ENCODE results near the gene MARK3.

DNA sequence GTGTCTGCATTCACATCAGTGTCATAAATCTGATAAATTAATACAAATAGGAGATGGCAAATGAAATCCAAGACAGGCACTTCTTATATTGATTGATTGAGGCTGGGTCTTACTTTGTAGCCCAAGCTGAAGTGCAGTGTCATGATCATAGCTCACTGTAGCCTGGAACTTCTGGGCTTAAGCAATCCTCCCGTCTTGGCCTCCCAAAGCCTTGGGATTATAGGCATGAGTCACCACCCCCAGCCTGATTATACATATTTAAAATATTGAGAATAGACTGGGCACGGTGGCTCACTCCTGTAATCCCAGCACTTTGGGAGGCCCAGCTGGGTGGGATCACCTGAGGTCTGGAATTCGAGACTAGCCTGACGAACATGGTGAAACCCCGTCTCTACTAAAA, 51.3 kb downstream of the MARK3 start:
- TF ChIP-seq ARNT (IDR thresholded peaks at IDR 0.05) (no peak), SUZ12 (IDR thresholded peaks at IDR 0.05) (no peak), ZNF384 (IDR thresholded peaks at IDR 0.05) (no peak), LEF1 (IDR thresholded peaks at IDR 0.05; ENCODE audit: borderline replicate concordance) (no peak), FOXK2 (IDR thresholded peaks at IDR 0.05) (no peak), NFRKB (IDR thresholded peaks at IDR 0.05) (no peak), FOXM1 (IDR thresholded peaks at IDR 0.05; ENCODE audit: borderline replicate concordance) (no peak)
- TF ChIP-seq, protein P1, sequence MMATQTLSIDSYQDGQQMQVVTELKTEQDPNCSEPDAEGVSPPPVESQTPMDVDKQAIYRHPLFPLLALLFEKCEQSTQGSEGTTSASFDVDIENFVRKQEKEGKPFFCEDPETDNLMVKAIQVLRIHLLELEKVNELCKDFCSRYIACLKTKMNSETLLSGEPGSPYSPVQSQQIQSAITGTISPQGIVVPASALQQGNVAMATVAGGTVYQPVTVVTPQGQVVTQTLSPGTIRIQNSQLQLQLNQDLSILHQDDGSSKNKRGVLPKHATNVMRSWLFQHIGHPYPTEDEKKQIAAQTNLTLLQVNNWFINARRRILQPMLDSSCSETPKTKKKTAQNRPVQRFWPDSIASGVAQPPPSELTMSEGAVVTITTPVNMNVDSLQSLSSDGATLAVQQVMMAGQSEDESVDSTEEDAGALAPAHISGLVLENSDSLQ (IDR thresholded peaks at IDR 0.05): no peak

Measured in HEK293T (cell line).